Lower leg skin (tissue), 4 donors: ENCODE measurements around the gene MSS51. TPM values are rescaled to one million over a fixed set of nuclear protein-coding genes. Genes with fewer than 3 reads are reported as not detected.

ENCODE experiments used
- DNase-seq, 2 donors: peaks; one replicate each; pipeline ENCODE4 v3.0.0-alpha.2; 2019; ENCODE audit warnings: low spot score in 2 of 2
- H3K4me3 ChIP-seq: fragments of 200-600 bp; sonication (generic); 2 replicates; pipeline ENCODE4 v1.5.1; 2017; ENCODE audit warnings: mild to moderate bottlenecking, low read depth; ENCODE audit not compliant: poor library complexity, severe bottlenecking
- POLR2A ChIP-seq, 2 donors: fragments of 450-650 bp; IDR thresholded peaks; one replicate each; pipeline ENCODE4 v1.6.1; 2016 to 2017; ENCODE audit warnings: antibody characterized with exemption in 2 of 2, mild to moderate bottlenecking in 1 of 2, moderate library complexity in 1 of 2
- WGBS, 2 donors: methylation state at CpG; one replicate each; pipeline ENCODE4 v1.1.5; 2018; 5-methylcytosine and 5-hydroxymethylcytosine counted together
- intact Hi-C: fragments of 100-400 bp; cut with DNase I; formaldehyde crosslinking; loops from one replicate; pipeline ENCODE4 v1.15.0; 2023; ENCODE audit warnings: low total_unique reads
- total RNA-seq, 4 donors: library from RNA; depleted of rRNA; stranded (reverse); fragments of >200 nt; gene quantifications; one replicate each; pipeline ENCODE4 v1.1.0, GENCODE V29; 2016
- TF ChIP-seq, protein P1 (sequence below), 3 donors: fragments of 450-650 bp; IDR thresholded peaks; one replicate each; pipeline ENCODE4 v1.5.1; 2016; ENCODE audit warnings: antibody characterized with exemption in 3 of 3, mild to moderate bottlenecking in 3 of 3, moderate library complexity in 2 of 3

MSS51 gene
- total RNA-seq, 4 donors from 2014 or later: 0.38 to 2.2 (median 0.86) TPM

DNA sequence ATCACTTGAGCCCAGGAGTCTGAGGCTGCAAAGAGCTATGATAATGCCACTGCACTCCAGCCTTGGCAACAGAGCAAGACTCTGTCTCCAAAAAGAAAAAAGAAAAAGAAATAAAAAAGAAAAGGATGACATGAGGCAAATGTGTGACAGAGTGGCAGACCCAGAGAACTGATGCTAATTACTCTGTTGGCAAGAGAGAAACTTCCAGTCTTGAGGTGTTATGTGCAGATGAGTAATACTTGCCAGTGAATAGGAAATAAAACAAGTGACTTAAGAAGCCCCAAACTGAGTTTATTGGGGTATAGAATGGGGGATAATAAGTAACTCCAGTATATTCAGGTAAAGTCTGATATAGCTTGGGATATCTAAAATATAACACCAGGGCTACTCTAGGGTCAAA lies 10.1 kb downstream of the MSS51 start:
- TF ChIP-seq, protein P1, sequence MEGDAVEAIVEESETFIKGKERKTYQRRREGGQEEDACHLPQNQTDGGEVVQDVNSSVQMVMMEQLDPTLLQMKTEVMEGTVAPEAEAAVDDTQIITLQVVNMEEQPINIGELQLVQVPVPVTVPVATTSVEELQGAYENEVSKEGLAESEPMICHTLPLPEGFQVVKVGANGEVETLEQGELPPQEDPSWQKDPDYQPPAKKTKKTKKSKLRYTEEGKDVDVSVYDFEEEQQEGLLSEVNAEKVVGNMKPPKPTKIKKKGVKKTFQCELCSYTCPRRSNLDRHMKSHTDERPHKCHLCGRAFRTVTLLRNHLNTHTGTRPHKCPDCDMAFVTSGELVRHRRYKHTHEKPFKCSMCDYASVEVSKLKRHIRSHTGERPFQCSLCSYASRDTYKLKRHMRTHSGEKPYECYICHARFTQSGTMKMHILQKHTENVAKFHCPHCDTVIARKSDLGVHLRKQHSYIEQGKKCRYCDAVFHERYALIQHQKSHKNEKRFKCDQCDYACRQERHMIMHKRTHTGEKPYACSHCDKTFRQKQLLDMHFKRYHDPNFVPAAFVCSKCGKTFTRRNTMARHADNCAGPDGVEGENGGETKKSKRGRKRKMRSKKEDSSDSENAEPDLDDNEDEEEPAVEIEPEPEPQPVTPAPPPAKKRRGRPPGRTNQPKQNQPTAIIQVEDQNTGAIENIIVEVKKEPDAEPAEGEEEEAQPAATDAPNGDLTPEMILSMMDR (IDR thresholded peaks at IDR 0.05): no peak
- TF ChIP-seq POLR2A (IDR thresholded peaks at IDR 0.05): no peak
- DNase-seq: no peak
- intact Hi-C loops: no loop called here
- H3K4me3 ChIP-seq: no peak overlapping the region

DNA sequence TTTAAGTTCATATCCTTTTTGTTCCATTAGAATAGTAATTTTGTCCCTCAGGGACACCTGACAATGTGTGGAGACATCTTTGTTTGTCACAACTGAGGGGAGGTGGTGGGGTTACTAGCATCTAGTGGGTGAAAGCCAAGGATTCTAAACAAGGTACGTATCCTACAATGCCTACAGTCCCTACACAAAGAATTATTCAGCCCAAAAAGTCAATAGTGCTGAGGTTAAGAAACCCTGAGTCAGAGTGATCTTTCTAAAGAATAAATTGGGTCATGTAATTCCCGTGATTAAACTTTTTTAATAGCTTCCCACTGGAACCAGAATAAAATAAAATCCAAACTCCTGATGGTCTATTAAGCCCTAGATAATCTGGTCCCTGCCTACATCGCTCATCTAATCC lies 16.8 kb downstream of the MSS51 start:
- TF ChIP-seq POLR2A (IDR thresholded peaks at IDR 0.05): no peak
- TF ChIP-seq, protein P1 (IDR thresholded peaks at IDR 0.05): no peak
- WGBS, 2 donors: 93 to 94% methylated on average over 3 of the region's 3 CpGs
- DNase-seq: no peak
- intact Hi-C loops: no loop called here
- H3K4me3 ChIP-seq: no peak overlapping the region

DNA sequence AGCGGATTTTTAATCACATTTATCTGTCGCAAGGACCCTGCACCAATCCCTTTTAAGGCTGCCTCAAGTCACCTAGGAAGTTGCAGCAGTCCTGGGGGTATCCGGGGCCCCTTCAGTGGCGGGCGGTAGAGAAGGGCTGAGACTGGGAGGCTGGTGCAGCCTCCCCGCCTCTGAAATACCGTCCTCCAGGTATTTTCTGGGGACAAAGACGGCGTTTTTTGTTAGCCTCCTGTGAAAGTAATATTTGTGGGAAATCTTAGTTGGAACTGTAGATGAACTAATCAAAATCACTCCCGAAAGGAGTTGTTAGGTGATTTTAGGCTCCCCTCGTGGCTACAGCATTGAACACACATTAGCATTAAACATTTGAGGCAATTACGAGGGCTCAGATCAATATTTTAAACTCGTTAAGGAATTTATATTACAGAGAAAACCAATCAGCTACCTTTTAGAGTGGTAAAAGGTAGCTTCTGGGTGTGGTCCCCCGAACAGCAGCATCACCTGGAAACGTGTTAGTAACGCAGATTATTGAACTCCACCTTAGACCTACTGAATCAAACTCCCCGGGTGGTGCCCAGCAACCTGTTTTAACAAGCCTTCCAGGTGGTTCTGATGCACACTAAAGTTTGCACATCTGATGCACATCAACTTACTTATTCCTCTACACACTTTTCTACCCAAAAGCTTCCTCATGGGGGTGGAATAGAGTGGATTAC lies 19.0 kb downstream of the MSS51 start:
- intact Hi-C loops: no loop called here
- H3K4me3 ChIP-seq: peak overlapping the region; percentile 92
- DNase-seq: no peak
- WGBS, 2 donors: 3% methylated on average over 15 to 17 of the region's 17 CpGs
- TF ChIP-seq, protein P1 (IDR thresholded peaks at IDR 0.05): no peak
- no peak for TF ChIP-seq POLR2A (IDR thresholded peaks at IDR 0.05)

DNA sequence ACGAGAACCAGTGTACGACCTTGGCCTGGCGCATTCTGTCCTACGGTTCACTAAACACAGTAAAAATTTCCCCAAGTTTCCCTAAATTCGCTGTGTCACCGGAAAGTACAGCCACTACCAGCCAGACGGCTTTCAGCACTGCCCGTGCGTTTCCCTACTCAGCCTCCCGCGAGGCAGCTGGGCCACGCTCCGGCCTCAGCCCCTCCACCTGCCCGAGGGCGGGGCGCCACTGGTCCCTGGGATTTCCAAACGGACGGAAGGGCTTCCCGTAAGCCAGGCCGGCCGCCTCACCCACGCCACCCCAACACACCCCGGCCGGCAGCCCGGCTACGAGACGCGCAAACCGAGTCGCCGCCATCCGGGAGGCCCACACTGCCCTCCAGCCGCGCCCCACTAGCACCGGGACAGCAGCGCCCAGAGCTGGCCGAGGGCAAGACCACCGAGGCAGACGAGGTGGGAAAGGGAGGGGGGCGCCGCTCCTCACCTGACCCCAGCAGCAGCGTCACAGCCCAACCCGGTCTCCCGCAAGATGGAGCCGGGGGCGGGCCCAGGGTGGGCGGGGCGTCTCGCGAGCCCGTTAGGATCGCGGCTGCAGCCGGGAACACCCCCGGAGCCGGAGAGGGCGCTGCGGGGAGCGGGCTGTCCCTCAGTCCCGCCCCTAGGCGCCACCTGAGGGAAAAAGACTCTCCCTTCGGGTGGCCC lies 19.7 kb downstream of the MSS51 start, which contains the start of gene ANXA7:
TSS of gene ANXA7 (minus strand) at position 531 of the 702 bp plus-strand sequence. CDS start 13,202 bp downstream, outside the sequence.
- H3K4me3 ChIP-seq: peak within 1 kb of the TSS; percentile 92
- WGBS, 2 donors: 0 to 1% methylated on average over 23 to 59 of the region's 62 CpGs
- TF ChIP-seq, protein P1 (IDR thresholded peaks at IDR 0.05): no peak
- peak in 1 of 2 donors; percentile 27 for TF ChIP-seq POLR2A (IDR thresholded peaks at IDR 0.05)
- DNase-seq: peak; percentile 90 to 98
- intact Hi-C loops: no loop called here

DNA sequence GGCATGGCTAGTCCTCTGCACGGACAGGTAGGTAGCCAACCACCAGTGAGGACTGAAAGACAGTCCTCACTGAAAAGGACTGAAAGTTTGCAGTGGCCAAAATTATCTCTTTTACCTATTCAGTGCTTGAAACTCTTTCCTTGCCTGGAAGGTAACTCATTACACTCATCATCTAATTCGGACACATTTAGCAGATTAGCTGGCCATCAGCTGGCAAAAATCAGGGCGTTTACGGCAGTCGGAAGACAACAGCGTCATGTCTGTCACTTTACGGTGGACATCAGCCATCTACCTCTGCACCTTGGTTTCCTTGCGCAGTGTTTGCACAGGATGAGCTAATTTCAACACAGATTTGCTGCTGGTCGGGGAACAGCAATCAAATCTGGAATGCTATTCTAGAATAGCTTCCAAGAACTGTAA lies 20.2 kb downstream of the MSS51 start:
- no peak for DNase-seq
- 0 to 2% methylated on average over 9 of the region's 9 CpGs for WGBS, 2 donors
- TF ChIP-seq POLR2A (IDR thresholded peaks at IDR 0.05): no peak
- TF ChIP-seq, protein P1 (IDR thresholded peaks at IDR 0.05): no peak
- intact Hi-C loops: no loop called here
- peak overlapping the region; percentile 92 for H3K4me3 ChIP-seq
